Measurements from ENCODE around the gene TSPAN3. TPM values are rescaled to one million over a fixed set of nuclear protein-coding genes. Genes with fewer than 3 reads are reported as not detected.

The TSPAN3 gene
- total and polyA plus RNA-seq, 10 of the 15 experiments (the other 5 are each of a cell fraction or from before 2014, with no cell fraction given) = 18.9 to 114 (median 57.2) TPM

DNA sequence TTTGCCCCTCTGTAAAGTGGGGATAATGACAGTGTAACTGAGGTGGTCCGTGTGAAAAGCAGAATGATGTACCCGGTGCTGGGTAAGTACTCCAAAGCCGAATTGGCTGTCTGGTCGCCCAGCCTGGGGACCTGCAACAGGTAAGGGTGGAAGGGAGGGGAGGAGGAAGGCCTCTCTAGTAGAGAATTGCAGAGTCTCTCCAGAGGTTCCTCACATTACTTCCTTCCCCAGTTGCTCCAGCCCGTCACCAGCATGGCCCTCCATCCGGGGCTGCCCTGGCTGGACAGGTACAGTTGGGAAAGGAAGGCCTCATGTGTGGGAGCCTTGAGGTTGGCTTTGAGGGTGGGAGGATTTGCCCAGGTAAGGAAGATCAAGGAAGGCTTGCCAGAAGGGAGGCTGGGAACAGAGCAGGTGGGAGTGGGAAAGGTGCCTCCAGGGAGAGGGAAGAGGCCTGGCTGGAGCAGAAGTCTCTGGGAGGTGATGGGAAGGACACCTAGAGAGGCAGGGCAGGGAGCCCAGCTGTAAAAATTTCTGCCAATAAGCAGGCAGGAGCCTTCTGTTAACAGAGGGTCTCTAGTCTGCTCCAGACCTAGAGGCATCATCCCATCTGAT is 77.7 kb downstream of the TSPAN3 start:
- no peak overlapping the region for H3K9ac ChIP-seq (ENCODE audit: control insufficient read depth, insufficient read depth, low read length)
- ChIA-PET SMC1A (ENCODE audit: uncharacterized antibody, unreplicated experiment) (interaction anchor here (1.0 to 7.8 kb wide), 3 partner anchors 12 to 38 kb away, joined by 3 to 99 read pairs (median 3); no protein-coding TSS in a partner anchor), CTCF (interaction anchor here (0.9 to 3.2 kb wide), 4 partner anchors 18 to 36 kb away, joined by 3 to 22 read pairs (median 6); no protein-coding TSS in a partner anchor), RAD21 (ENCODE audit: unreplicated experiment) (interaction anchor here (0.6 to 2.3 kb wide), 10 partner anchors 10 to 945 kb away, joined by 3 to 12 read pairs (median 4); no protein-coding TSS in a partner anchor), POLR2A (interaction anchor here (1.1 to 4.4 kb wide), 4 partner anchors 10 to 18 kb away, joined by 5 to 19 read pairs (median 6); no protein-coding TSS in a partner anchor)
- peaks cover 44% of the 10 kb centered on the region for H3K4me1 ChIP-seq (ENCODE audit: control insufficient read depth, insufficient read depth, low read length)
- no peaks in the 10 kb centered on the region for H3K9me3 ChIP-seq (replicated peaks; ENCODE audit: control insufficient read depth, insufficient read depth, low read length)
- TF ChIP-seq LARP7 (IDR thresholded peaks at IDR 0.05) = no peak
- TF ChIP-seq SRF (IDR thresholded peaks at IDR 0.05; ENCODE audit: low read depth in 2 of 2, low read length in 2 of 2) = no peak
- TF ChIP-seq, protein P1, sequence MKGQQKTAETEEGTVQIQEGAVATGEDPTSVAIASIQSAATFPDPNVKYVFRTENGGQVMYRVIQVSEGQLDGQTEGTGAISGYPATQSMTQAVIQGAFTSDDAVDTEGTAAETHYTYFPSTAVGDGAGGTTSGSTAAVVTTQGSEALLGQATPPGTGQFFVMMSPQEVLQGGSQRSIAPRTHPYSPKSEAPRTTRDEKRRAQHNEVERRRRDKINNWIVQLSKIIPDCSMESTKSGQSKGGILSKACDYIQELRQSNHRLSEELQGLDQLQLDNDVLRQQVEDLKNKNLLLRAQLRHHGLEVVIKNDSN (IDR thresholded peaks at IDR 0.05; ENCODE audit: borderline replicate concordance, extremely low read length, insufficient read depth, low read depth, low read length) = no peak
- TF ChIP-seq USF2 (IDR thresholded peaks at IDR 0.05; ENCODE audit: borderline replicate concordance, low read depth, low read length) = no peak
- no peak for TF ChIP-seq JUND (IDR thresholded peaks at IDR 0.05; ENCODE audit: low read depth, low read length)
- H3K27ac ChIP-seq (ENCODE audit: control insufficient read depth, insufficient read depth) = no peak overlapping the region
- no peak overlapping the region for H3K4me2 ChIP-seq (ENCODE audit: control insufficient read depth, insufficient read depth)
- H3K79me2 ChIP-seq (ENCODE audit: control insufficient read depth, insufficient read depth, low read length) = peaks cover 6% of the 10 kb centered on the region
- WGBS (ENCODE audit: insufficient coverage, insufficient replicate concordance, low lambda C conversion rate, missing lambda C conversion rate) = 84% methylated on average over 6 of the region's 6 CpGs
- no peaks in the 10 kb centered on the region for H3K36me3 ChIP-seq (ENCODE audit: control insufficient read depth in 2 of 2, insufficient read depth in 2 of 2, low read length in 1 of 2)
- DNase-seq (ENCODE audit: low read depth, low spot score) = no peak
- no TSS peak for BruUV-seq (replicated peaks)
- in situ Hi-C loops (cut with MboI) (no loop called here), intact Hi-C loops (cut with micrococcal nuclease; ENCODE audit: unreplicated experiment) (no loop called here)
- no peak for ATAC-seq
- H2AFZ ChIP-seq (ENCODE audit: control insufficient read depth, low read depth, low read length) = no peak overlapping the region
- no peaks in the 10 kb centered on the region for H3K27me3 ChIP-seq (replicated peaks in 1 of 2; ENCODE audit: control insufficient read depth in 2 of 2, insufficient read depth in 2 of 2, low read length in 1 of 2)
- H4K20me1 ChIP-seq (ENCODE audit: control insufficient read depth, insufficient read depth) = no peaks in the 10 kb centered on the region
- FAIRE-seq = no peak
- no peak overlapping the region for H3K4me3 ChIP-seq
